SK-N-SH (cell line): ENCODE results near the gene S1PR1.

ENCODE experiments used
- NFIC ChIP-seq: IDR thresholded peaks from 2 replicates; pipeline ENCODE4 v1.4.0; 2012; ENCODE audit warnings: borderline replicate concordance
- TF ChIP-seq, protein P1 (sequence below): fragments of 150-350 bp; IDR thresholded peaks from 2 replicates; pipeline ENCODE4 v1.6.1; 2017; ENCODE audit warnings: antibody characterized with exemption, low read length, low read depth, borderline replicate concordance
- TF ChIP-seq, protein P2 (sequence below): fragments of 200-600 bp; sonication (generic); IDR thresholded peaks from 2 replicates; pipeline ENCODE4 v1.6.1; 2017; ENCODE audit warnings: antibody characterized with exemption, mild to moderate bottlenecking, moderate library complexity

DNA sequence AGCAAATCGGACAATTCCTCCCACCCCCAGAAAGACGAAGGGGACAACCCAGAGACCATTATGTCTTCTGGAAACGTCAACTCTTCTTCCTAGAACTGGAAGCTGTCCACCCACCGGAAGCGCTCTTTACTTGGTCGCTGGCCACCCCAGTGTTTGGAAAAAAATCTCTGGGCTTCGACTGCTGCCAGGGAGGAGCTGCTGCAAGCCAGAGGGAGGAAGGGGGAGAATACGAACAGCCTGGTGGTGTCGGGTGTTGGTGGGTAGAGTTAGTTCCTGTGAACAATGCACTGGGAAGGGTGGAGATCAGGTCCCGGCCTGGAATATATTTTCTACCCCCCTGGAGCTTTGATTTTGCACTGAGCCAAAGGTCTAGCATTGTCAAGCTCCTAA lies 3.2 kb downstream of the S1PR1 start:
- TF ChIP-seq, protein P1, sequence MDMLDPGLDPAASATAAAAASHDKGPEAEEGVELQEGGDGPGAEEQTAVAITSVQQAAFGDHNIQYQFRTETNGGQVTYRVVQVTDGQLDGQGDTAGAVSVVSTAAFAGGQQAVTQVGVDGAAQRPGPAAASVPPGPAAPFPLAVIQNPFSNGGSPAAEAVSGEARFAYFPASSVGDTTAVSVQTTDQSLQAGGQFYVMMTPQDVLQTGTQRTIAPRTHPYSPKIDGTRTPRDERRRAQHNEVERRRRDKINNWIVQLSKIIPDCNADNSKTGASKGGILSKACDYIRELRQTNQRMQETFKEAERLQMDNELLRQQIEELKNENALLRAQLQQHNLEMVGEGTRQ = no peak
- TF ChIP-seq, protein P2, sequence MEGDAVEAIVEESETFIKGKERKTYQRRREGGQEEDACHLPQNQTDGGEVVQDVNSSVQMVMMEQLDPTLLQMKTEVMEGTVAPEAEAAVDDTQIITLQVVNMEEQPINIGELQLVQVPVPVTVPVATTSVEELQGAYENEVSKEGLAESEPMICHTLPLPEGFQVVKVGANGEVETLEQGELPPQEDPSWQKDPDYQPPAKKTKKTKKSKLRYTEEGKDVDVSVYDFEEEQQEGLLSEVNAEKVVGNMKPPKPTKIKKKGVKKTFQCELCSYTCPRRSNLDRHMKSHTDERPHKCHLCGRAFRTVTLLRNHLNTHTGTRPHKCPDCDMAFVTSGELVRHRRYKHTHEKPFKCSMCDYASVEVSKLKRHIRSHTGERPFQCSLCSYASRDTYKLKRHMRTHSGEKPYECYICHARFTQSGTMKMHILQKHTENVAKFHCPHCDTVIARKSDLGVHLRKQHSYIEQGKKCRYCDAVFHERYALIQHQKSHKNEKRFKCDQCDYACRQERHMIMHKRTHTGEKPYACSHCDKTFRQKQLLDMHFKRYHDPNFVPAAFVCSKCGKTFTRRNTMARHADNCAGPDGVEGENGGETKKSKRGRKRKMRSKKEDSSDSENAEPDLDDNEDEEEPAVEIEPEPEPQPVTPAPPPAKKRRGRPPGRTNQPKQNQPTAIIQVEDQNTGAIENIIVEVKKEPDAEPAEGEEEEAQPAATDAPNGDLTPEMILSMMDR = no peak
- TF ChIP-seq NFIC = no peak
